ENCODE data around the gene NCF4.

NCF4 gene

GRCh38 chr22:36865346-36865745, 4.5 kb downstream of the NCF4 start:
- no peak for DNase-seq

- no peak for DNase-seq
Measured at GRCh38 chr22:36867695-36868094, 6.9 kb downstream of the NCF4 start.

- no peak for DNase-seq
Measured at GRCh38 chr22:36868546-36869181, 7.9 kb downstream of the NCF4 start.

GRCh38 chr22:36870250-36870649, 9.4 kb downstream of the NCF4 start:
- DNase-seq: no peak

GRCh38 chr22:36871669-36872081, 10.9 kb downstream of the NCF4 start:
- no peak for DNase-seq

GRCh38 chr22:36872084-36872483, 11.3 kb downstream of the NCF4 start:
- DNase-seq: no peak

- DNase-seq: no peak
Measured at GRCh38 chr22:36872866-36873498, 12.2 kb downstream of the NCF4 start.

- no peak for DNase-seq
Measured at GRCh38 chr22:36873614-36874308, 13.0 kb downstream of the NCF4 start.

- no peak for DNase-seq
Measured at GRCh38 chr22:36874309-36874696, 13.5 kb downstream of the NCF4 start.

GRCh38 chr22:36874736-36875135, 13.9 kb downstream of the NCF4 start:
- DNase-seq: no peak

- DNase-seq: no peak
Measured at GRCh38 chr22:36875741-36876140, 14.9 kb downstream of the NCF4 start.

- DNase-seq: no peak
Measured at GRCh38 chr22:36879775-36880174, 19.0 kb downstream of the NCF4 start.

GRCh38 chr22:36881504-36882245, 20.9 kb downstream of the NCF4 start:
- DNase-seq: no peak

GRCh38 chr22:36884349-36885158, 23.7 kb downstream of the NCF4 start:
- DNase-seq: no peak

- no peak for DNase-seq
Measured at GRCh38 chr22:36885474-36885873, 24.7 kb downstream of the NCF4 start.

- no peak for DNase-seq
Measured at GRCh38 chr22:36886016-36886415, 25.2 kb downstream of the NCF4 start.

GRCh38 chr22:36887162-36887561, 26.4 kb downstream of the NCF4 start:
- DNase-seq: no peak

- DNase-seq: no peak
Measured at GRCh38 chr22:36891646-36892045, 30.8 kb downstream of the NCF4 start.

GRCh38 chr22:36892292-36892691, 31.5 kb downstream of the NCF4 start:
- no peak for DNase-seq

- no peak for DNase-seq
Measured at GRCh38 chr22:36893262-36893661, 32.5 kb downstream of the NCF4 start.

GRCh38 chr22:36894266-36894665, 33.5 kb downstream of the NCF4 start:
- DNase-seq: no peak

GRCh38 chr22:36897611-36898010, 36.8 kb downstream of the NCF4 start:
- DNase-seq: no peak

- no peak for DNase-seq
Measured at GRCh38 chr22:36898690-36899089, 37.9 kb downstream of the NCF4 start.

Measured in NCI-H2227 treated with DMSO at 0.1 percent for 48 hours (cell line).